ENCODE measurements around the gene PRPS1. TPM values are rescaled to one million over a fixed set of nuclear protein-coding genes. Genes with fewer than 3 reads are reported as not detected.

PRPS1 gene
- total RNA-seq, 1 donor from 2014 or later, result 264 TPM

DNA sequence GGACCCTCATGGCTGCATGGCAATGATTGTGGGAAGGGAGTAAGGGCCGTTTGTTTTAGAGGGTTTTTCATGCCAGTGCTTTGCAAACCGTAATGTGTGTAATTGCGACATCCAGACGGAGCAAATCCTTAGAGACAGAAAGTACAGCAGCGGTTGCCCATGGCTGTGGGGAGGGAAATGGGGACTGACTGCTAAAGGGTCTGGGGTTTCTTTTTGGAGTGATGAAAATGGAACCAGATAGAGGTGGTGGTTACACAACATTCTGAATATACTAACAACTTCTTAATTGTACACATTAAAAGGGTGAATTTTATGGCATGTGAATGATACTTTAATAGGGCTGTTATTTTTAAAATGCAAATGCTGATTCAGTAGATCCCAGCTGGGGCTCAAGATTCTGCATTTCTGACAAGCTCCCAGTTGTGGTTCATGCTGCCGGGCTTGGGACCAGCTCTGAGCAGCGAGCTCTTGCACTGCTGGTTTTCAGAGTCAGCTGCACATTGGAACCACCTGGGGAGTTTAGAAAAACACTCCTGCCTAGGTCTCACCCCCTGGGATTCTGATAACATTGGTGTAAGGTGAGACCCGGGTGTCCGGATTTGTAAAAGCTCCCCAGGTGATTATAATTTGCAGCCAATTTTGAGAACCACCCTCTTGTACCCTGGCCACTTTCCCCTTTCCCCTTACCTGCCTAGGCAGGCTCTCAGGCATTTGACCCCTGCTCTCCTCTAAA, 47.7 kb downstream of the PRPS1 start:
- TF ChIP-seq EZH2 (IDR thresholded peaks at IDR 0.05) (no peak), EZH2phosphoT487 (IDR thresholded peaks at IDR 0.05) (no peak), CTCF (IDR thresholded peaks at IDR 0.05) (no peak)
- DNase-seq (ENCODE audit: low spot score), result no peak
- Mint-ChIP-seq H3K4me3 (no peak overlapping the region), H3K27ac (no peak overlapping the region), H3K27me3 (ENCODE audit: insufficient read depth, low read depth) (peaks cover 18% of the 10 kb centered on the region), H3K9me3 (peaks cover 2% of the 10 kb centered on the region), H3K4me1 (peaks cover 51% of the 10 kb centered on the region), H3K36me3 (no peaks in the 10 kb centered on the region)
- no peaks in the 10 kb centered on the region for H3K79me2 ChIP-seq (ENCODE audit: low read depth)
- no peaks in the 10 kb centered on the region for H4K20me1 ChIP-seq (ENCODE audit: low read depth)
- no peak overlapping the region for H3K27ac ChIP-seq
- no peak overlapping the region for H2AFZ ChIP-seq (replicated peaks)
- H3K4me1 ChIP-seq, result no peaks in the 10 kb centered on the region
- H3K4me3 ChIP-seq, result no peak overlapping the region
- H3F3A ChIP-seq (ENCODE audit: low read depth), result peaks cover 14% of the 10 kb centered on the region
- no peak overlapping the region for H3K9ac ChIP-seq
- no peaks in the 10 kb centered on the region for H3K27me3 ChIP-seq
- no peaks in the 10 kb centered on the region for H3K9me3 ChIP-seq (ENCODE audit: low read depth)
- no peaks in the 10 kb centered on the region for H3K36me3 ChIP-seq
- no peak overlapping the region for H3K4me2 ChIP-seq

DNA sequence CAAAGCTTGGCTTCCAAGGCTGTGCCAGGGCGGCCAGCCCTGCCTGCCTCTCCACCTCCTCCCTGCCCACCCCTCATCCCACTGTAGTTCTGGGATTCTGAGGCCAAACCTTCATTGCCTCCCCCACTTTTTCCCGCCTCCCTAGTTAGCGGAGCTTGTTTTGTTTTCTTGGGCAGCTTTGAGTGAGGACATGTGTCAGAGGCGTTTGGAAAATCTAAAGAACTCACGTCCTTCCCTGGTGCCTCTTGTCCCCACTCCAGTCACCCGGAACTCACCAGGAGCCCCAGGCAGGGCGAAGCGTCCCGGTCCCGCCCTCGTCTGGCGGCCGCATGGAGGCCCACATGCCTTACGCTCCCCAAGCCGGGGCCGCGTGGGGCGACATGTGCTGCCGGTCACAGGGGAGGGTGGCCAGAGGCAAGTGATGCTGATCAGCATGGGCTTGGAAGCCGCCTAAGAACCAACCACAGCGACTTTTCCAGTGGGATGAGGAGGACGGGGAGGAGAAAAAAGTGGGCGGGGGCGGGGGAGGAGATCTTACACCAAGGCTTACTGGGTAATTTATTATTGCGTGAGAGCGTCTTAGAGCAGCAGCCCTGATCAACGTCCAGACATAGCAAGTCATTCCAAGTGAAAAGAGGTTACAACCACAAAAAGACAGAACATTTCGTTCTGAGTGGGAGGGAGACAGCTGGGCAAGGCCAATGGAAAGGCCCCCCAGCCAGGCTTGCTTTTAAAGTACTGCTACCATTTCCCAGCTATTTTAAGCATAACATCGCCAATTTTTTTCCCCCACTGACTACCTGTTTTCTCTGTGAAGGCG, 48.5 kb downstream of the PRPS1 start:
- Histone ChIP-seq H3K27me3 (no peaks in the 10 kb centered on the region), H3K79me2 (ENCODE audit: low read depth) (no peaks in the 10 kb centered on the region), H3K4me1 (no peaks in the 10 kb centered on the region), H3K4me2 (no peak overlapping the region), H3K9me3 (ENCODE audit: low read depth) (no peaks in the 10 kb centered on the region), H3K27ac (no peak overlapping the region), H3K36me3 (no peaks in the 10 kb centered on the region), H3K4me3 (no peak overlapping the region), H3F3A (ENCODE audit: low read depth) (peaks cover 14% of the 10 kb centered on the region), H3K9ac (no peak overlapping the region), H2AFZ (replicated peaks) (no peak overlapping the region), H4K20me1 (ENCODE audit: low read depth) (no peaks in the 10 kb centered on the region)
- no peak for DNase-seq (ENCODE audit: low spot score)
- H3K27me3 Mint-ChIP-seq (ENCODE audit: insufficient read depth, low read depth), result peaks cover 18% of the 10 kb centered on the region
- no peak overlapping the region for H3K4me3 Mint-ChIP-seq
- H3K27ac Mint-ChIP-seq, result peak overlapping the region; percentile 43
- TF ChIP-seq EZH2phosphoT487 (IDR thresholded peaks at IDR 0.05), result no peak
- TF ChIP-seq CTCF (IDR thresholded peaks at IDR 0.05), result no peak
- no peak for TF ChIP-seq EZH2 (IDR thresholded peaks at IDR 0.05)
- H3K9me3 Mint-ChIP-seq, result peaks cover 2% of the 10 kb centered on the region
- no peaks in the 10 kb centered on the region for H3K36me3 Mint-ChIP-seq
- H3K4me1 Mint-ChIP-seq, result peaks cover 51% of the 10 kb centered on the region

- no peak overlapping the region for H3K9ac ChIP-seq
- H3K36me3 ChIP-seq, result no peaks in the 10 kb centered on the region
- H3K27ac ChIP-seq, result no peak overlapping the region
- H3K9me3 ChIP-seq (ENCODE audit: low read depth), result no peaks in the 10 kb centered on the region
- Mint-ChIP-seq H3K4me1 (peaks cover 49% of the 10 kb centered on the region), H3K36me3 (no peaks in the 10 kb centered on the region), H3K27me3 (ENCODE audit: insufficient read depth, low read depth) (peaks cover 22% of the 10 kb centered on the region), H3K4me3 (no peak overlapping the region), H3K9me3 (peaks cover 2% of the 10 kb centered on the region), H3K27ac (peak overlapping the region; percentile 43)
- H4K20me1 ChIP-seq (ENCODE audit: low read depth), result no peaks in the 10 kb centered on the region
- H3K4me3 ChIP-seq, result no peak overlapping the region
- H2AFZ ChIP-seq (replicated peaks), result no peak overlapping the region
- DNase-seq (ENCODE audit: low spot score), result peak; percentile 42
- H3K79me2 ChIP-seq (ENCODE audit: low read depth), result no peaks in the 10 kb centered on the region
- no peaks in the 10 kb centered on the region for H3K27me3 ChIP-seq
- H3K4me2 ChIP-seq, result no peak overlapping the region
- H3F3A ChIP-seq (ENCODE audit: low read depth), result peaks cover 14% of the 10 kb centered on the region
- TF ChIP-seq EZH2 (IDR thresholded peaks at IDR 0.05), result no peak
- TF ChIP-seq CTCF (IDR thresholded peaks at IDR 0.05), result peak; percentile 19
- no peaks in the 10 kb centered on the region for H3K4me1 ChIP-seq
These were observed 49.2 kb downstream of the PRPS1 start for GRCh38 chrX:107677501-107677901.
